Neutrophil (primary cell): ENCODE measurements around the gene NUDT16L1.

Experiments
- H3K27ac ChIP-seq: fragments of 200-600 bp; sonication (generic); 2 replicates; pipeline ENCODE4 v1.5.1; 2016; ENCODE audit warnings: mild to moderate bottlenecking, moderate library complexity
- H3K27me3 ChIP-seq: fragments of 200-600 bp; sonication (generic); 2 replicates; pipeline ENCODE4 v1.6.0; 2016; ENCODE audit warnings: mild to moderate bottlenecking
- H3K36me3 ChIP-seq: fragments of 200-600 bp; sonication (generic); 2 replicates; pipeline ENCODE4 v1.5.1; 2017
- H3K4me1 ChIP-seq, 2 experiments: fragments of 200-600 bp in 1 of 2; sonication (generic) in 1 of 2; 1 replicate in 1 of 2; 2 replicates in 1 of 2; pipeline versions ENCODE4 v1.5.1 to v1.6.1; 2013 to 2016; ENCODE audit warnings: low read depth in 1 of 2, low read length in 1 of 2, mild to moderate bottlenecking in 1 of 2, moderate library complexity in 1 of 2; ENCODE audit not compliant: control insufficient read depth in 1 of 2, insufficient read depth in 1 of 2
- H3K4me3 ChIP-seq, 2 experiments: fragments of 200-600 bp in 1 of 2; sonication (generic) in 1 of 2; 1 replicate in 1 of 2; 2 replicates in 1 of 2; pipeline ENCODE4 v1.5.1; 2013 to 2016; ENCODE audit warnings: low read depth in 1 of 2, low read length in 1 of 2, mild to moderate bottlenecking in 1 of 2, moderate library complexity in 1 of 2
- H3K9me3 ChIP-seq: fragments of 200-600 bp; sonication (generic); 2 replicates; pipeline ENCODE4 v1.5.1; 2016
- TF ChIP-seq, protein P1 (sequence below): fragments of 200-600 bp; sonication (generic); IDR thresholded peaks from 2 replicates; pipeline ENCODE4 v1.5.1; 2016; ENCODE audit warnings: antibody characterized with exemption

Gene NUDT16L1

DNA sequence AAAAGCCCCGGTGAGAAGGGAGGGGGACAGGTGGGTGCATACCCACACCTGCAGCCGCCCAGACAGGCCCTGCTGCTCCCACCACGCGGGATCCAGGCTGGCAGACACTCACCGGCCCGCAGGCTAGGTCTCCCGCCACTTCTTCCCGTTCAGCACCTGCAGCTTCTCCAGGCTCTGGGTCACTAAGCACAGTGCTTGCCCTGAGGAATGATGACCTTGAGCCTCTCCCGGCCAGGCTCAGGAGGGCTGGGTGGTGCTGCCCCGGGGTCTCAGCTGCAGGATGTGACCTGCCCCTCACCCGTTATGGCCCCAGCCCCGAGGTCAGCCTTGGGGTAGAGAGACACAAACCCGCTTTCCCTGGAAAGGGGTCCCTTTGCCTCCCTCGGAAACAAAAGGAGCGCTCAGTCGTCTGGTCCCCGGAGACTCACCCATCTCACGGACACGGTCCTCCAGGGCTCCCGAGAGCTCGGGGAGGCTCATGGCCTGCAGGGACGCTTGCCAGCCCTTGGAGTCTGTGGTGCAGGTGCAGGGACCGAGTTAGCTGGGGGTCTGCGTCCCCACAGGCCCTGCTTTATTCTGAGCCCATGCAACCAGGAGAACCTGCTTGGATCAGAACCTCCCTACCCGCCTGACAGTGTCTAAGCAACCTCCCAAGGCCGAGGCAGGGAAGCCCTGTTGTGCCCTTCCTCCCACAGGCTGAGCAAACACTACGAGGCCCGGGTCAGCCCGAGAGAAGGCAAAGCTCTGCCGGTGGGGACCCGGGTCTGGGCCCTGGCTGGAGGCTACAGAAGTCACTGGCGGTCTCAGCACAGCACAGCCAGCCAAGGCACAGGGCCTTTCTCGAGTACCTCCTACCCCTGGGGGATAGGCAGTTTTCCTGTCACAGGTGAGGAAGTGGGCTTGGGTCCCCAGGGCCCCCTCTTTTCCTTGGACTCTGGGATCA, 3.8 kb downstream of the NUDT16L1 start:
- no peaks in the 10 kb centered on the region for H3K27me3 ChIP-seq
- H3K4me1 ChIP-seq = peaks cover 11 to 25% of the 10 kb centered on the region in 2 experiments
- H3K36me3 ChIP-seq = peaks cover 56% of the 10 kb centered on the region
- TF ChIP-seq, protein P1, sequence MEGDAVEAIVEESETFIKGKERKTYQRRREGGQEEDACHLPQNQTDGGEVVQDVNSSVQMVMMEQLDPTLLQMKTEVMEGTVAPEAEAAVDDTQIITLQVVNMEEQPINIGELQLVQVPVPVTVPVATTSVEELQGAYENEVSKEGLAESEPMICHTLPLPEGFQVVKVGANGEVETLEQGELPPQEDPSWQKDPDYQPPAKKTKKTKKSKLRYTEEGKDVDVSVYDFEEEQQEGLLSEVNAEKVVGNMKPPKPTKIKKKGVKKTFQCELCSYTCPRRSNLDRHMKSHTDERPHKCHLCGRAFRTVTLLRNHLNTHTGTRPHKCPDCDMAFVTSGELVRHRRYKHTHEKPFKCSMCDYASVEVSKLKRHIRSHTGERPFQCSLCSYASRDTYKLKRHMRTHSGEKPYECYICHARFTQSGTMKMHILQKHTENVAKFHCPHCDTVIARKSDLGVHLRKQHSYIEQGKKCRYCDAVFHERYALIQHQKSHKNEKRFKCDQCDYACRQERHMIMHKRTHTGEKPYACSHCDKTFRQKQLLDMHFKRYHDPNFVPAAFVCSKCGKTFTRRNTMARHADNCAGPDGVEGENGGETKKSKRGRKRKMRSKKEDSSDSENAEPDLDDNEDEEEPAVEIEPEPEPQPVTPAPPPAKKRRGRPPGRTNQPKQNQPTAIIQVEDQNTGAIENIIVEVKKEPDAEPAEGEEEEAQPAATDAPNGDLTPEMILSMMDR = no peak
- H3K27ac ChIP-seq = no peak overlapping the region
- no peaks in the 10 kb centered on the region for H3K9me3 ChIP-seq
- H3K4me3 ChIP-seq = no peak overlapping the region

GRCh38 chr16:4697848-4698291, 4.5 kb downstream of the NUDT16L1 start:
- H3K4me3 ChIP-seq = no peak overlapping the region
- no peak overlapping the region for H3K27ac ChIP-seq
- H3K4me1 ChIP-seq = peaks cover 4 to 18% of the 10 kb centered on the region in 2 experiments
- TF ChIP-seq, protein P1 = no peak
- H3K36me3 ChIP-seq = peaks cover 56% of the 10 kb centered on the region
- H3K27me3 ChIP-seq = no peaks in the 10 kb centered on the region
- no peaks in the 10 kb centered on the region for H3K9me3 ChIP-seq

GRCh38 chr16:4698321-4699045, 5.1 kb downstream of the NUDT16L1 start:
- Histone ChIP-seq H3K9me3 (no peaks in the 10 kb centered on the region), H3K4me1 (peaks cover 0 to 14% of the 10 kb centered on the region in 2 experiments), H3K27ac (no peak overlapping the region), H3K4me3 (no peak overlapping the region), H3K27me3 (no peaks in the 10 kb centered on the region), H3K36me3 (peaks cover 56% of the 10 kb centered on the region)
- TF ChIP-seq, protein P1 = no peak

- peaks cover 0 to 12% of the 10 kb centered on the region in 2 experiments for H3K4me1 ChIP-seq
- H3K9me3 ChIP-seq = no peaks in the 10 kb centered on the region
- peaks cover 56% of the 10 kb centered on the region for H3K36me3 ChIP-seq
- H3K27me3 ChIP-seq = no peaks in the 10 kb centered on the region
- no peak overlapping the region for H3K4me3 ChIP-seq
- TF ChIP-seq, protein P1 = no peak
- no peak overlapping the region for H3K27ac ChIP-seq
These were observed 5.7 kb downstream of the NUDT16L1 start for GRCh38 chr16:4699046-4699556.

- no peak overlapping the region for H3K4me3 ChIP-seq
- TF ChIP-seq, protein P1 = no peak
- peaks cover 53% of the 10 kb centered on the region for H3K36me3 ChIP-seq
These were observed 7.1 kb downstream of the NUDT16L1 start for GRCh38 chr16:4700380-4700996.

More at GRCh38 chr16:4700380-4700996, 7.1 kb downstream of the NUDT16L1 start:
- Histone ChIP-seq H3K27me3 (no peaks in the 10 kb centered on the region), H3K9me3 (no peaks in the 10 kb centered on the region), H3K27ac (no peak overlapping the region), H3K4me1 (peaks cover 0 to 4% of the 10 kb centered on the region in 2 experiments)
